ENCODE measurements around the gene VAMP8.

DNA sequence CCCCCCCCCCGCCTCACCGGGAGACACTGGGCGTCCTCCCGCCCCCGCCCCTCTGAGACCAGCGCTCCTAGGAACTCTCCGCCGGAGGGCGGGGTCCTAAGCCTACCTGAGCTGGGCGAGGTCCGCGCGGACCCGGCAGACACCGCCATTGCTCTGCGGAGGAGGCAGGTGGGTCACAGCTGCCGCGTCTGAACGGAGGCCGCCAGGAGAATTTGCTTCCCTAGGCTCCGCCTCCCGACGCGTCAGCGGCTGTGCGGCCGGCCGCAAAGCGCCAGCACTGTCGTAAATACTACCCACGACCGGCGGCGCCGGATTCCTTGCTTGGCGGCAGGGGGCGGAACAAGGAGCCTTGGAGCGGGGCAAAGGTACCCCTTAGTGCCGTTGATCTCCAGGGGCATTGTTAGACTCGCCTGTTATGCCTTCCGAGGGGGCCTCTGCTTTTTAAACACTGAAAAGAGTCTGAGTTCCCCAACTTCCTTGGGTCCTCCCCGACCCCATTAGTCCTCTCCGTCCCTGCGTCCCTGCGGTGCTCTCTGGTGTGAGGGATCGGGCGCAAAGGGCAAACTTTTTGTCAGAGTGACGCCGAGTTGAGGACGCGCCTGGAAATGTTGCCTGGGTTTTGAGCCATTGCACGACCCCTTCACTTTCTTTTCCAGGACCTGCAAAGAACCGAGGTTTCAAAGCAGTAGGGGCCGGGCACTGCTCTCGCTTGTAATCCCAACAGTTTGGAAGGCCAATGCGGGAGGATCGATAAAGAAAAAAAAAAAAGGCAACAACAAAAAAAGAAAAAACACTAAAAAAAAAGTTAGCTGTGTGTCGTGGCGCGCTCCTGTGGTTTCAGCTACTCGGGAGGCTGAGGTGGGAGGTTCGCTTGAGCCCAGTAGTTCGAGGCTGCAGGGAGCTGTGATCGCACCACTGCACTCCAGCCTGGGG lies 15.8 kb upstream of the VAMP8 start, which contains the start of gene GGCX:
- TF ChIP-seq GATA2 (IDR thresholded peaks at IDR 0.05; ENCODE audit: low read depth, low read length): no peak
- TF ChIP-seq GATA3 (IDR thresholded peaks at IDR 0.05; ENCODE audit: low read depth, low read length): no peak
